Peyer's patch (tissue), 4 donors: ENCODE data around the gene LPAR6. TPM values are rescaled to one million over a fixed set of nuclear protein-coding genes. Genes with fewer than 3 reads are reported as not detected.

Experiments used
- DNase-seq, 3 donors: peaks; one replicate each; pipeline ENCODE4 v3.0.0-alpha.2; 2017 to 2019
- H3K27ac ChIP-seq, 4 donors: fragments of 200-600 bp; sonication (generic); one replicate each; pipeline ENCODE4 v1.5.1; 2016 to 2019
- H3K27me3 ChIP-seq, 2 donors: fragments of 200-600 bp; sonication (generic); one replicate each; pipeline ENCODE4 v1.5.1; 2019
- H3K36me3 ChIP-seq, 3 donors: fragments of 200-600 bp; sonication (generic); one replicate each; pipeline ENCODE4 v1.5.1; 2016 to 2019
- H3K4me1 ChIP-seq, 4 donors: fragments of 200-600 bp; sonication (generic); one replicate each; pipeline ENCODE4 v1.5.1; 2016 to 2019
- H3K4me3 ChIP-seq, 4 donors: fragments of 200-600 bp; sonication (generic); 1 replicate in 3 of 4; 2 replicates in 1 of 4; pipeline ENCODE4 v1.5.1; 2016 to 2019; ENCODE audit warnings: mild to moderate bottlenecking in 1 of 4
- H3K9me3 ChIP-seq, 4 donors: fragments of 200-600 bp; sonication (generic); one replicate each; pipeline ENCODE4 v1.5.1; 2016 to 2019; ENCODE audit warnings: mild to moderate bottlenecking in 1 of 4
- POLR2A ChIP-seq, 2 donors: fragments of 450-650 bp; IDR thresholded peaks; one replicate each; pipeline ENCODE4 v1.5.1; 2017; ENCODE audit warnings: antibody characterized with exemption in 2 of 2, mild to moderate bottlenecking in 2 of 2, moderate library complexity in 2 of 2
- total RNA-seq, 4 donors: library from RNA; depleted of rRNA; stranded (reverse); fragments of >200 nt; gene quantifications; one replicate each; pipeline ENCODE4 v1.1.0, GENCODE V29; 2016
- TF ChIP-seq, protein P1 (sequence below), 6 experiments: fragments of 450-650 bp in 4 of 6; fragments of 200-600 bp in 2 of 6; sonication (generic) in 1 of 6; IDR thresholded peaks; one replicate each; pipeline ENCODE4 v1.5.1; 2017 to 2019; ENCODE audit warnings: antibody characterized with exemption in 6 of 6, mild to moderate bottlenecking in 3 of 6, moderate library complexity in 1 of 6

The LPAR6 gene
- total RNA-seq, 4 donors from 2014 or later, result 2.8 to 19.0 (median 5.4) TPM

- Histone ChIP-seq H3K27ac (peak overlapping the region in 3 of 4 donors; percentile 5 to 22 (median 19)), H3K4me3 (no peak overlapping the region), H3K36me3 (no peaks in the 10 kb centered on the region), H3K4me1 (peaks cover 0 to 9% (median 2%) of the 10 kb centered on the region in 4 donors), H3K27me3 (no peaks in the 10 kb centered on the region), H3K9me3 (no peaks in the 10 kb centered on the region)
- TF ChIP-seq, protein P1, sequence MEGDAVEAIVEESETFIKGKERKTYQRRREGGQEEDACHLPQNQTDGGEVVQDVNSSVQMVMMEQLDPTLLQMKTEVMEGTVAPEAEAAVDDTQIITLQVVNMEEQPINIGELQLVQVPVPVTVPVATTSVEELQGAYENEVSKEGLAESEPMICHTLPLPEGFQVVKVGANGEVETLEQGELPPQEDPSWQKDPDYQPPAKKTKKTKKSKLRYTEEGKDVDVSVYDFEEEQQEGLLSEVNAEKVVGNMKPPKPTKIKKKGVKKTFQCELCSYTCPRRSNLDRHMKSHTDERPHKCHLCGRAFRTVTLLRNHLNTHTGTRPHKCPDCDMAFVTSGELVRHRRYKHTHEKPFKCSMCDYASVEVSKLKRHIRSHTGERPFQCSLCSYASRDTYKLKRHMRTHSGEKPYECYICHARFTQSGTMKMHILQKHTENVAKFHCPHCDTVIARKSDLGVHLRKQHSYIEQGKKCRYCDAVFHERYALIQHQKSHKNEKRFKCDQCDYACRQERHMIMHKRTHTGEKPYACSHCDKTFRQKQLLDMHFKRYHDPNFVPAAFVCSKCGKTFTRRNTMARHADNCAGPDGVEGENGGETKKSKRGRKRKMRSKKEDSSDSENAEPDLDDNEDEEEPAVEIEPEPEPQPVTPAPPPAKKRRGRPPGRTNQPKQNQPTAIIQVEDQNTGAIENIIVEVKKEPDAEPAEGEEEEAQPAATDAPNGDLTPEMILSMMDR (IDR thresholded peaks at IDR 0.05), result no peak
- TF ChIP-seq POLR2A (IDR thresholded peaks at IDR 0.05), result no peak
- DNase-seq, result no peak
Observed at GRCh38 chr13:48400090-48400694, 12.7 kb downstream of the LPAR6 start.

GRCh38 chr13:48398450-48399095 lies 14.3 kb downstream of the LPAR6 start:
- no peak for DNase-seq
- no peak for TF ChIP-seq POLR2A (IDR thresholded peaks at IDR 0.05)
- TF ChIP-seq, protein P1 (IDR thresholded peaks at IDR 0.05), result no peak
- H3K4me1 ChIP-seq, result peaks cover 0 to 9% (median 2%) of the 10 kb centered on the region in 4 donors
- H3K27me3 ChIP-seq, result no peaks in the 10 kb centered on the region
- H3K9me3 ChIP-seq, result no peaks in the 10 kb centered on the region
- peaks cover 0 to 4% (median 0%) of the 10 kb centered on the region in 3 donors for H3K36me3 ChIP-seq
- H3K27ac ChIP-seq, result no peak overlapping the region
- H3K4me3 ChIP-seq, result no peak overlapping the region

GRCh38 chr13:48397744-48398143 lies 15.2 kb downstream of the LPAR6 start:
- peaks cover 0 to 9% (median 2%) of the 10 kb centered on the region in 4 donors for H3K4me1 ChIP-seq
- no peak overlapping the region for H3K4me3 ChIP-seq
- DNase-seq, result no peak
- H3K9me3 ChIP-seq, result no peaks in the 10 kb centered on the region
- H3K27me3 ChIP-seq, result no peaks in the 10 kb centered on the region
- peaks cover 0 to 4% (median 0%) of the 10 kb centered on the region in 3 donors for H3K36me3 ChIP-seq
- H3K27ac ChIP-seq, result no peak overlapping the region
- TF ChIP-seq, protein P1 (IDR thresholded peaks at IDR 0.05), result no peak
- TF ChIP-seq POLR2A (IDR thresholded peaks at IDR 0.05), result no peak

- Histone ChIP-seq H3K4me3 (no peak overlapping the region), H3K9me3 (peaks cover 0 to 8% (median 0%) of the 10 kb centered on the region in 4 donors), H3K27ac (peak overlapping the region in 1 of 4 donors; percentile 15), H3K36me3 (peaks cover 0 to 4% (median 0%) of the 10 kb centered on the region in 3 donors), H3K4me1 (peaks cover 0 to 3% (median 0%) of the 10 kb centered on the region in 4 donors), H3K27me3 (no peaks in the 10 kb centered on the region)
- TF ChIP-seq POLR2A (IDR thresholded peaks at IDR 0.05), result no peak
- TF ChIP-seq, protein P1 (IDR thresholded peaks at IDR 0.05), result no peak
- DNase-seq, result no peak
Observed at GRCh38 chr13:48393698-48394085, 19.2 kb downstream of the LPAR6 start.

DNA sequence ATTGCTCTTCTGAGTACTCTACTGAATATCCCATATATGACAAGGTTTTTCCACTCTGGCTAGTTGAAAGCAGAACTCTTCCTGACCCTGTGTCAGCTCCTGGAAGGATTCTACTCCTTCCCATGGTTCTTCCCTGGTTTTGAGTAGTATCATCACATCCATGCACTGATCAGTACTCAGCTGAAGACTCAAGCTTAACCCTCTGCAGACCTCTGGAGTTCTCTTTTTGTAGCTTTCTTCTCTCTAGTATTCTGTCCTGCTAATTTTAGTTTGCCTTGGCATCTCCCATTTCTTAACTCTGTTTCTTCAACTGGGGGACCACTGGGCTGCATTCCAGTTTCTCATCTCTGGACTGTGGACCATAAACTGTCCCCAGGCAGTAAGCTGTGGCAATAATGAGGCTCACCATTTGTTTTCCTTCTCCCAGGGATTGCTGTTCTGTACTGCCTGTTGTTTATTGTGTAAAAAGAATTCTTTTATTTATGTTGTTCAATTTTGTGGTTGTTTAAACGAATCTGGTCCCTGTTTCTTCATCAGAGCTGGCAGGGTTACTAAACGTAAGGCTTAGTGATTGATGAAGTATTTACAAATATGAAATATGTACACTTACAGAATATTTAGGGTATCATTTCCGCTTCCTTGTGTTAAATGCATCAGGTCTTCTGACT lies 19.7 kb downstream of the LPAR6 start:
- no peaks in the 10 kb centered on the region for H3K4me1 ChIP-seq
- DNase-seq, result no peak
- H3K27ac ChIP-seq, result no peak overlapping the region
- H3K9me3 ChIP-seq, result peaks cover 0 to 8% (median 0%) of the 10 kb centered on the region in 4 donors
- H3K27me3 ChIP-seq, result no peaks in the 10 kb centered on the region
- H3K36me3 ChIP-seq, result peaks cover 0 to 4% (median 0%) of the 10 kb centered on the region in 3 donors
- H3K4me3 ChIP-seq, result no peak overlapping the region
- no peak for TF ChIP-seq POLR2A (IDR thresholded peaks at IDR 0.05)
- TF ChIP-seq, protein P1 (IDR thresholded peaks at IDR 0.05), result no peak
